ENCODE results near the gene CTSZ. TPM values are rescaled to one million over a fixed set of nuclear protein-coding genes. Genes with fewer than 3 reads are reported as not detected.
"Not testable (repeated sequence)": the region's sequence is repeated elsewhere in the genome, so short reads cannot be mapped to it uniquely, and the experiment has no call there.

Gene CTSZ
- total RNA-seq, 1 donor: 223 TPM

DNA sequence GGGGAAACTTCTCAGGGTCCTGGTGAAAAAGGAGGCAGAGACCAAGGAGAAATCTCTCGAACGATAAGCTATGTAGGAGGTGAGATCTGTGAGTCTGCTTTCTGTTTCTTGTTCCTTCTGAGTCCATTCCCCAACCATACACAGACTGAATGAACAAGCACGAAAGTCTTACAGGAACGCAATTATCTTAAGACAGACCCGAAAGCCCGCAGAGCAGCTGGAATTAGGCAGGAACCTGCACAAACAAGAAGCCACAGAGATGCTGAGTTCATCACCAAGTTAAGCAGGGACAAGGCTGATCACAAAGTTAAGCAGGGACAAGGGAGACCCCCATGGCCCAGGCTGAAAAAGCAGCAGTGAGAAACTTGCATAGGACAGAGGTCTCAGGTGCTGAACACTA is 47.4 kb downstream of the CTSZ start:
- no peak for DNase-seq (ENCODE audit: insufficient read length, low spot score, missing footprints)
- no peaks in the 10 kb centered on the region for H3K9me3 ChIP-seq (ENCODE audit: low read depth, low read length)
- no peaks in the 10 kb centered on the region for H3K79me2 ChIP-seq (ENCODE audit: insufficient read depth, low read length)
- TF ChIP-seq, protein P1, sequence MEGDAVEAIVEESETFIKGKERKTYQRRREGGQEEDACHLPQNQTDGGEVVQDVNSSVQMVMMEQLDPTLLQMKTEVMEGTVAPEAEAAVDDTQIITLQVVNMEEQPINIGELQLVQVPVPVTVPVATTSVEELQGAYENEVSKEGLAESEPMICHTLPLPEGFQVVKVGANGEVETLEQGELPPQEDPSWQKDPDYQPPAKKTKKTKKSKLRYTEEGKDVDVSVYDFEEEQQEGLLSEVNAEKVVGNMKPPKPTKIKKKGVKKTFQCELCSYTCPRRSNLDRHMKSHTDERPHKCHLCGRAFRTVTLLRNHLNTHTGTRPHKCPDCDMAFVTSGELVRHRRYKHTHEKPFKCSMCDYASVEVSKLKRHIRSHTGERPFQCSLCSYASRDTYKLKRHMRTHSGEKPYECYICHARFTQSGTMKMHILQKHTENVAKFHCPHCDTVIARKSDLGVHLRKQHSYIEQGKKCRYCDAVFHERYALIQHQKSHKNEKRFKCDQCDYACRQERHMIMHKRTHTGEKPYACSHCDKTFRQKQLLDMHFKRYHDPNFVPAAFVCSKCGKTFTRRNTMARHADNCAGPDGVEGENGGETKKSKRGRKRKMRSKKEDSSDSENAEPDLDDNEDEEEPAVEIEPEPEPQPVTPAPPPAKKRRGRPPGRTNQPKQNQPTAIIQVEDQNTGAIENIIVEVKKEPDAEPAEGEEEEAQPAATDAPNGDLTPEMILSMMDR (IDR thresholded peaks at IDR 0.05; ENCODE audit: extremely low read depth, low read depth, low read length): no peak
- no peaks in the 10 kb centered on the region for H4K20me1 ChIP-seq (ENCODE audit: insufficient read depth, low read length)
- no peak overlapping the region for H3K4me3 ChIP-seq (ENCODE audit: insufficient read depth, low read length)
- H3K4me1 ChIP-seq (ENCODE audit: insufficient read depth, low read length): no peaks in the 10 kb centered on the region
- no peak overlapping the region for H2AFZ ChIP-seq (ENCODE audit: low read length)
- H3K27ac ChIP-seq (ENCODE audit: low read depth, low read length): no peak overlapping the region
- H3K27me3 ChIP-seq (ENCODE audit: insufficient read depth, low read length): no peaks in the 10 kb centered on the region
- H3K4me2 ChIP-seq (ENCODE audit: insufficient read depth, low read length): no peak overlapping the region
- H3K36me3 ChIP-seq (ENCODE audit: insufficient read depth, low read length): no peaks in the 10 kb centered on the region

DNA sequence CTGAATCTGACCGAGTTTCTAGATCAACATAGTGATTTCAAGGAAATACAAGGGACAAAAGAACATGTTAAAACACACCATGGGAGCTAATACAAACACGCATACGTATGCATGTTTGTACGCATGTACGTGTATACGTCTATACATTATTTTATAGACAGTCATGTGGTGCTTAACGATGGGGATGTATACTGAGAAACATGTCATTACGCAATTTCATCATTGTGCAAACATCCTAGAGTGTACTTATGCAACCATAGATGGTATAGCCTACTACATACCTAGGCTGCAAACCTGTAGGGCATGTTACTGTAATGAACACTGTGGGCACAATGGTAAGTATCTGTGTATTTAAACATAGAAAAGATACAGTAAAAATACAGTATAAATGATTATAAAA is 51.0 kb downstream of the CTSZ start:
- no peaks in the 10 kb centered on the region for H3K79me2 ChIP-seq (ENCODE audit: insufficient read depth, low read length)
- H3K9me3 ChIP-seq (ENCODE audit: low read depth, low read length): no peaks in the 10 kb centered on the region
- no peaks in the 10 kb centered on the region for H3K27me3 ChIP-seq (ENCODE audit: insufficient read depth, low read length)
- H3K4me1 ChIP-seq (ENCODE audit: insufficient read depth, low read length): no peaks in the 10 kb centered on the region
- no peak for DNase-seq (ENCODE audit: insufficient read length, low spot score, missing footprints)
- TF ChIP-seq, protein P1 (IDR thresholded peaks at IDR 0.05; ENCODE audit: extremely low read depth, low read depth, low read length): no peak
- H3K36me3 ChIP-seq (ENCODE audit: insufficient read depth, low read length): no peaks in the 10 kb centered on the region
- no peak overlapping the region for H3K27ac ChIP-seq (ENCODE audit: low read depth, low read length)
- no peaks in the 10 kb centered on the region for H4K20me1 ChIP-seq (ENCODE audit: insufficient read depth, low read length)
- H3K4me2 ChIP-seq (ENCODE audit: insufficient read depth, low read length): no peak overlapping the region
- H3K4me3 ChIP-seq (ENCODE audit: insufficient read depth, low read length): no peak overlapping the region
- no peak overlapping the region for H2AFZ ChIP-seq (ENCODE audit: low read length)

DNA sequence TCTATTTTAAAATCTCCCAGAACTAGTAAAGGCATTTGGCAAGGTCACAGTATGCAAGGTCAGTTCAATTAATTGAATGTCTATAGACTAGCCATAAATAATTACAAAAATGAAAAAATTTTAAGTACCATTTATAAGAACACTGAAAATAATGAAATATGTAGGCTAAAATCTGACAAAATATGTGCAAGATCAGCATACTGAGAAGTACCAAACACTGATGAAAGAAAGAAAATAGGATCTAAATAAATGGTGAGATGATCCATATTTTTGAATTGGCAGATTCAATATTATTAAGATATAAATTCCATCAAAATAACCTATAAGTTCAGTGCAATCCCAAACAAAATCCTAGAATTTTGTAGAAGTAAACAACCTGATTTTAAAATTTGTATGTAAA is 54.0 kb downstream of the CTSZ start:
- H3K9me3 ChIP-seq (ENCODE audit: low read depth, low read length): no peaks in the 10 kb centered on the region

DNA sequence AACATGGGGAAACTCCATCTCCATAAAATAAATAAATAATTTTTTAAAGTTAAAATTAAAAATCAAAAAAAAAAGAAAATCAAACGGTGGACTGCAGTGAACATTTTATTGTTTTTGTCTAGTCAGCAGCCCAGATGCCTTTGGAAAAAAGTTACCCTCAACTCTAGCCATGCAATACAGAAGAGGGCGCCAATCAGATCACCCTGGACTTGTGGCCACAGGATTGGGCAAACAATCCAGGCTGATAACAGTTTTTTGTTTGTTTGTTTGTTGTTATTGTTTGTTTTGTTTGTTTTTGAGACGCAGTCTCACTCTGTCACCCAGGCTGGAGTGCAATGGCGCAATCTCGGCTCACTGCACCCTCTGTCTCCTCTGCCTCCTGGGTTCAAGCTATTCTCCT is 56.5 kb downstream of the CTSZ start:
- TF ChIP-seq, protein P1 (IDR thresholded peaks at IDR 0.05; ENCODE audit: extremely low read depth, low read depth, low read length): no peak
- H3K4me2 ChIP-seq (ENCODE audit: insufficient read depth, low read length): no peak overlapping the region
- DNase-seq (ENCODE audit: insufficient read length, low spot score, missing footprints): no peak
- no peaks in the 10 kb centered on the region for H4K20me1 ChIP-seq (ENCODE audit: insufficient read depth, low read length)
- no peaks in the 10 kb centered on the region for H3K27me3 ChIP-seq (ENCODE audit: insufficient read depth, low read length)
- H3K4me1 ChIP-seq (ENCODE audit: insufficient read depth, low read length): no peaks in the 10 kb centered on the region
- no peak overlapping the region for H2AFZ ChIP-seq (ENCODE audit: low read length)
- H3K79me2 ChIP-seq (ENCODE audit: insufficient read depth, low read length): no peaks in the 10 kb centered on the region
- H3K36me3 ChIP-seq (ENCODE audit: insufficient read depth, low read length): no peaks in the 10 kb centered on the region
- no peak overlapping the region for H3K27ac ChIP-seq (ENCODE audit: low read depth, low read length)
- no peak overlapping the region for H3K4me3 ChIP-seq (ENCODE audit: insufficient read depth, low read length)
- H3K9me3 ChIP-seq (ENCODE audit: low read depth, low read length): no peaks in the 10 kb centered on the region

More for the DNA sequence above, 54.0 kb downstream of the CTSZ start:
- H3K36me3 ChIP-seq (ENCODE audit: insufficient read depth, low read length): no peaks in the 10 kb centered on the region
- H3K27me3 ChIP-seq (ENCODE audit: insufficient read depth, low read length): no peaks in the 10 kb centered on the region
- no peak overlapping the region for H3K27ac ChIP-seq (ENCODE audit: low read depth, low read length)
- no peak overlapping the region for H3K4me2 ChIP-seq (ENCODE audit: insufficient read depth, low read length)
- TF ChIP-seq, protein P1 (IDR thresholded peaks at IDR 0.05; ENCODE audit: extremely low read depth, low read depth, low read length): no peak
- no peak overlapping the region for H2AFZ ChIP-seq (ENCODE audit: low read length)
- H3K4me1 ChIP-seq (ENCODE audit: insufficient read depth, low read length): no peaks in the 10 kb centered on the region
- no peak overlapping the region for H3K4me3 ChIP-seq (ENCODE audit: insufficient read depth, low read length)
- H4K20me1 ChIP-seq (ENCODE audit: insufficient read depth, low read length): no peaks in the 10 kb centered on the region
- H3K79me2 ChIP-seq (ENCODE audit: insufficient read depth, low read length): no peaks in the 10 kb centered on the region
- no peak for DNase-seq (ENCODE audit: insufficient read length, low spot score, missing footprints)

DNA sequence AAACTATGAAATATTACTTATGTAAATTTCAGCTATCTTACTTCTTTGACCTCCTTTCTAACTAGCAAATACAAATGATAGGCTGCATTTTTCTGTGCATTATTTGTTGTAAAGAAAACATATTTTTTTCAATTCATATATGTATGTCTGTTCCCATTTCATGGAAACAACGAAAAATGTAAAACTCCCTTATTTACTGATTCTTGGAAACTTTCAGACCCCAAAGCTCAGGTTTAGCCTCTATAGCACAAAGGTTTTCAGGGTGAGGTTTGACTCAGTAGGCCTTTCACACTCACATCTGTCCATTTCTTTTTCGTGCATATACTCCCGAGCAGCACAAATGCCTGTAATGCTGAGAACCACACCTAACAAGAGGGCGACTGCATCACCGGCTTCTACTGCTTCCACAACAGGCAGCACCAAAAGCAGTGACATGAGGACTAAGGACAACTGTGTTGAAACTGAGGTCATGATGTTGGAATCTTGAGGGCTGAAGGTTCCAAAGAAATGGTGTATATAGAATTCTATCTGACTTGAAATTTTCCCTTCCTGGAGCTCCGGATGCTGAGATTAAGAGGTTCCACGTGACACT is 59.2 kb downstream of the CTSZ start:
- H3K4me1 ChIP-seq (ENCODE audit: insufficient read depth, low read length); H3K4me2 ChIP-seq (ENCODE audit: insufficient read depth, low read length); H4K20me1 ChIP-seq (ENCODE audit: insufficient read depth, low read length); H3K79me2 ChIP-seq (ENCODE audit: insufficient read depth, low read length); H3K9me3 ChIP-seq (ENCODE audit: low read depth, low read length); H3K4me3 ChIP-seq (ENCODE audit: insufficient read depth, low read length); DNase-seq (ENCODE audit: insufficient read length, low spot score, missing footprints); H3K36me3 ChIP-seq (ENCODE audit: insufficient read depth, low read length); H3K27ac ChIP-seq (ENCODE audit: low read depth, low read length); H3K27me3 ChIP-seq (ENCODE audit: insufficient read depth, low read length); H2AFZ ChIP-seq (ENCODE audit: low read length): not testable (repeated sequence)

Measured in osteoblast (primary cell).